BLaER1 (cell line): ENCODE measurements around the gene SH3RF2.

Experiments used
- H3K27ac ChIP-seq: shearing (Covaris generic); formaldehyde crosslinking; 2 replicates; pipeline ENCODE4 v1.8.1; 2022
- H3K27me3 ChIP-seq: shearing (Covaris generic); formaldehyde crosslinking; 2 replicates; pipeline ENCODE4 v1.8.1; 2022
- H3K36me3 ChIP-seq: shearing (Covaris generic); formaldehyde crosslinking; 2 replicates; pipeline ENCODE4 v1.8.1; 2022
- H3K4me1 ChIP-seq: shearing (Covaris generic); formaldehyde crosslinking; 2 replicates; pipeline ENCODE4 v1.8.1; 2022
- H3K4me2 ChIP-seq: shearing (Covaris generic); formaldehyde crosslinking; 2 replicates; pipeline ENCODE4 v1.8.1; 2022
- H3K4me3 ChIP-seq: shearing (Covaris generic); formaldehyde crosslinking; 2 replicates; pipeline ENCODE4 v1.8.1; 2022
- H3K9ac ChIP-seq: shearing (Covaris generic); formaldehyde crosslinking; 2 replicates; pipeline ENCODE4 v1.8.1; 2022
- H3K9me3 ChIP-seq: shearing (Covaris generic); formaldehyde crosslinking; 2 replicates; pipeline ENCODE4 v1.8.1; 2022
- H4K20me1 ChIP-seq: shearing (Covaris generic); formaldehyde crosslinking; 2 replicates; pipeline ENCODE4 v1.8.1; 2022
- Cebpa-rat ChIP-seq: shearing (Covaris generic); IDR thresholded peaks from 2 replicates; pipeline ENCODE4 v1.8.1; 2022

Gene SH3RF2

GRCh38 chr5:145938776-145939539 is 2.6 kb downstream of the SH3RF2 start:
- no peaks in the 10 kb centered on the region for H3K9me3 ChIP-seq
- TF ChIP-seq Cebpa-rat: no peak
- H3K27ac ChIP-seq: no peak overlapping the region
- no peaks in the 10 kb centered on the region for H4K20me1 ChIP-seq
- H3K4me2 ChIP-seq: no peak overlapping the region
- H3K4me1 ChIP-seq: no peaks in the 10 kb centered on the region
- H3K36me3 ChIP-seq: no peaks in the 10 kb centered on the region
- no peak overlapping the region for H3K4me3 ChIP-seq
- H3K27me3 ChIP-seq: no peaks in the 10 kb centered on the region
- no peak overlapping the region for H3K9ac ChIP-seq

GRCh38 chr5:145939540-145940065 is 3.2 kb downstream of the SH3RF2 start:
- H3K4me3 ChIP-seq: no peak overlapping the region
- H3K4me2 ChIP-seq: no peak overlapping the region
- H3K27ac ChIP-seq: no peak overlapping the region
- H3K9me3 ChIP-seq: no peaks in the 10 kb centered on the region
- H3K9ac ChIP-seq: no peak overlapping the region
- no peaks in the 10 kb centered on the region for H4K20me1 ChIP-seq
- H3K27me3 ChIP-seq: no peaks in the 10 kb centered on the region
- TF ChIP-seq Cebpa-rat: no peak
- H3K4me1 ChIP-seq: no peaks in the 10 kb centered on the region
- H3K36me3 ChIP-seq: no peaks in the 10 kb centered on the region

GRCh38 chr5:145941096-145941447 is 4.7 kb downstream of the SH3RF2 start:
- Histone ChIP-seq H3K4me3 (no peak overlapping the region), H3K27me3 (no peaks in the 10 kb centered on the region), H3K36me3 (no peaks in the 10 kb centered on the region), H3K9ac (no peak overlapping the region), H3K27ac (no peak overlapping the region), H4K20me1 (no peaks in the 10 kb centered on the region), H3K4me1 (peaks cover 5% of the 10 kb centered on the region; the same call in 1 of the 2 replicates), H3K9me3 (no peaks in the 10 kb centered on the region), H3K4me2 (no peak overlapping the region)
- TF ChIP-seq Cebpa-rat: no peak

DNA sequence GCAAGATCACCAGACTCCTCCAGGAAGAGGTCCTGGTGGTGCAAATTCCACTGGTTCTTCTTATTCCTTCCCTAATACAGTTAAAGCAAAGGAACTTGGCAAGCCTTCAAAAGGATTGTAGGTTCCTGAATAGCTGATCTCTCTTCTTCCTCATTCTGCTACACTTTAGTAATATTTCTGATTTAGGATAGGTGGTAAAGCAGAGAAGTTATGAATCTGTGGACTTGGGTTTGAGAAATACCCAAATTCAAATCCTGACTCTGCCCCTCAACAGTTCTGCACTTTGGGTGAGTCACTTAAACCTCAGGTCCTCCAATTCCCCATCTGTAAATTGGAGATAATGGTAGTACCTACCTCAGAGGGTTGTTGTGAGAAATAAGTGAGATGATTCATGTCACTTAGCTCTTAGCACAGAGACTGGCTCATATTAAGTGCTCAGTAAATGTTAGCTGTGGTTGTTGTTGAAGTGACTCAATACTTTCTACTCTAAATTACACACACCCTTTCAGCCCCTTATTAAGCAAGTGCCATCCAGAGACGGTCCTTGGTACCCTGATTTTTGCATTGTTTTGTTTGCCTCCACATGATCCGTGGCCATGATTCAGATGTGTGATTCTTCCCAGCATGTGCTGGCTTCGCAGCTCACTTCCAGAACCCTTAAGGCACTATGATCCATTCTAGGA is 5.2 kb downstream of the SH3RF2 start:
- Histone ChIP-seq H3K4me3 (no peak overlapping the region), H3K36me3 (no peaks in the 10 kb centered on the region), H4K20me1 (no peaks in the 10 kb centered on the region), H3K4me1 (peaks cover 6% of the 10 kb centered on the region; the same call in 1 of the 2 replicates), H3K27ac (no peak overlapping the region), H3K27me3 (no peaks in the 10 kb centered on the region), H3K9me3 (no peaks in the 10 kb centered on the region), H3K4me2 (no peak overlapping the region), H3K9ac (no peak overlapping the region)
- TF ChIP-seq Cebpa-rat: no peak

DNA sequence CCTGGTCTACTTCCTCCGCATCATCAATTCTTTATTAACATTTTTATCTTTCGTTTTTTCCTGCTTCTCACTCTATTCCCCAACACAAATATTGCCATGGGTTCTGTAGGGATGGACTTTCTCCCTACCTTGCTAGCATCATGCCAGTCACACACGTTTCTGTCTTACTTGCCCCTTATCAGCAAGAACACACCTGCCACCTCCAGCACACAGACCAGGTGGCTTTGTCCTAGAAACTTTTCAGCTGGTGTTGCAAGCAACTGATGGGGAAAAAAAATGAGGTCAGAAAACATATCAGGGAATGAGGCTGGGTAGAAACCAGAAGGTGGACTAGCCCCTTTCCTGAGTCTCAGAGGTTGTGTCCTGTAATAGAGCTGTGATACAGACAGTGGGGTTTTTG is 5.8 kb downstream of the SH3RF2 start:
- Histone ChIP-seq H3K36me3 (no peaks in the 10 kb centered on the region), H3K27ac (no peak overlapping the region), H3K9me3 (no peaks in the 10 kb centered on the region), H3K4me2 (no peak overlapping the region), H3K4me1 (peaks cover 6% of the 10 kb centered on the region; the same call in 1 of the 2 replicates), H4K20me1 (no peaks in the 10 kb centered on the region), H3K4me3 (no peak overlapping the region), H3K9ac (no peak overlapping the region), H3K27me3 (no peaks in the 10 kb centered on the region)
- TF ChIP-seq Cebpa-rat: no peak

DNA sequence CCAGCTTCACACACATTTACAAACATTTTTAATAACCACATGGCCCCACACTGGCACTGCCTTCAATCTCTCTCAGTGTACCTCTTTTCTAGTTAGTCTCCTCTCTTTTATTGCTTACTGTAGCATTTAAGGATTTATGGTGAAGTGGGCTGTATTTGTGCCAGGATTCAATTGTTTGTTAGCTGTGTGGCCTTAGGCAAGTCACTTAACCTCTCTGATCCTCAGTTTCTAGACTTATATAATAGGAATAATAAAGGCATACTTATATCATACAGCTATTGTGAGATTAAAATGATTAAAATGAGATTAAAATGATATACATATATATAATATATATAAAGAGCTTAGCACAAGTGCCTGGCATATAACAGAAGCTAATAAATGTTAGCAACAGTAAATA is 6.4 kb downstream of the SH3RF2 start:
- H3K4me2 ChIP-seq: no peak overlapping the region
- H3K4me3 ChIP-seq: no peak overlapping the region
- no peaks in the 10 kb centered on the region for H3K36me3 ChIP-seq
- peaks cover 11% of the 10 kb centered on the region; the same call in 1 of the 2 replicates for H3K4me1 ChIP-seq
- TF ChIP-seq Cebpa-rat: no peak
- H3K27ac ChIP-seq: no peak overlapping the region
- H3K9ac ChIP-seq: no peak overlapping the region
- no peaks in the 10 kb centered on the region for H3K9me3 ChIP-seq
- H3K27me3 ChIP-seq: no peaks in the 10 kb centered on the region
- no peaks in the 10 kb centered on the region for H4K20me1 ChIP-seq

DNA sequence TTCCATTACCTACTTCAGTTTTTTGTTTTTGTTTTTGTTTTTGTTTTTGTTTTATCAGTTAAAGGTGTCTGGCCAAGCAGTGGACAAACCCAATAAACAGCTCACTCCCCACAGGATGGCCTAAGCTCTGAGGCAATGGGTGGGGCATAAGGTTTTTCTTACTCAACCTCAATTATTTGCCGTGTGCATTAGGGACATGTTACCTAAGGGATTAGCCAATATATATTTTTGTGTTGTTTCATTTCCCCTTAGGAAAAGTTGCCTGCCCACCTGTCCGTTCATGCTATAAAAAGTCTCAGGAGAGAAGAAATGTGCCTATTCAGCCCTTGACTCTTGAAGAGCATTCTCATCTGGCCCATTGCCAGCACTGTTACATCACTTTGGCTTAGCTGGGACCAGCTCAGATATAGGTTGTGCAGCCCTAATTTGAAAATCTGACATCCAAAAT is 7.3 kb downstream of the SH3RF2 start:
- Histone ChIP-seq H3K36me3 (no peaks in the 10 kb centered on the region), H3K4me2 (no peak overlapping the region), H4K20me1 (no peaks in the 10 kb centered on the region), H3K27ac (no peak overlapping the region), H3K4me3 (no peak overlapping the region), H3K9me3 (no peaks in the 10 kb centered on the region), H3K27me3 (no peaks in the 10 kb centered on the region), H3K9ac (no peak overlapping the region), H3K4me1 (peaks cover 11% of the 10 kb centered on the region; the same call in 1 of the 2 replicates)
- no peak for TF ChIP-seq Cebpa-rat

DNA sequence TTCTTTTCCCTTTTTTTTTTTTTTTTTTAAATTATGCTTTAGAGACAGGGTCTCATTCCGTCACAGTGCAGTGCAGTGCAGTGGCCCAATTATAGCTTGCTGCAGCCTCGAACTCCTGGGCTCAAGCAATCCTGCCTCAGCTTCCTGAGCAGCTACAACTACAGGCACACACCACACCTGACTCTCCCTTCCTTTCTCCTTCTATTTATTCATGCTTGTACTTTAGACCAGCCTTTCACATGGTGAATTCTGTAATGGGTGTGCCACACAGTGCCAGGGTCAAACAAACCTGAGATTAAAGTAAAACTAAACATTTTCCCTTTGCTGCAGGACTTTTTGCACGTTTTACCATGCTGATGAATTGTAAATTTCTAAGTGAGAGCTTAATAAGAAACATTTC is 8.0 kb downstream of the SH3RF2 start:
- no peak overlapping the region for H3K4me2 ChIP-seq
- H3K9me3 ChIP-seq: no peaks in the 10 kb centered on the region
- no peaks in the 10 kb centered on the region for H4K20me1 ChIP-seq
- TF ChIP-seq Cebpa-rat: no peak
- no peaks in the 10 kb centered on the region for H3K36me3 ChIP-seq
- no peaks in the 10 kb centered on the region for H3K27me3 ChIP-seq
- H3K4me1 ChIP-seq: peaks cover 11% of the 10 kb centered on the region; the same call in 1 of the 2 replicates
- H3K9ac ChIP-seq: no peak overlapping the region
- H3K27ac ChIP-seq: no peak overlapping the region
- H3K4me3 ChIP-seq: no peak overlapping the region

DNA sequence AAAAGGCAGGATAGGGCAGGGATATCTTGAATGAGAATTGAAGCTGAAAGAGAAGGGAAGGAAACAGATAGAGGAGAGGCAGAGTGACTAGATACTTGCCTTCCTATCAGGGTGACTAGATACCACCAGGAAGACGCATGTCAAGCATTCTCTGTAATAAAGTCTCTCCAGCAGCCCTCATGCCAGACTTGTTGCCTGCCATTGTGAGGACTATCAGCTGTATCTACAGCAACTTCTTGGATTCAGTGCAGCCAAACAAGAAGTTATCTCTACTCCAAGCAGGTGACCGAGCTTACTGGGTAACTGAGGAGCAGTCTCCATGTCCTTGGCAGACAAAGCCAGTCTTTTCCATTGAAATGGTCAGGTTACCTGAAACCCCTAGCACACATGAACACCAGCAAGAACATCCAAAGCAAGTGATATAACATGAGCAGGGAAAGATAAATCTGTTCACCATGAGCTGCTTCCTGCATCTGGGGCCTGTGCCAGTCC is 9.3 kb downstream of the SH3RF2 start:
- no peak overlapping the region for H3K4me3 ChIP-seq
- no peak for TF ChIP-seq Cebpa-rat
- H3K4me1 ChIP-seq: peaks cover 11% of the 10 kb centered on the region; the same call in 1 of the 2 replicates
- no peak overlapping the region for H3K4me2 ChIP-seq
- H3K9ac ChIP-seq: no peak overlapping the region
- H3K9me3 ChIP-seq: no peaks in the 10 kb centered on the region
- H3K27me3 ChIP-seq: no peaks in the 10 kb centered on the region
- H3K27ac ChIP-seq: no peak overlapping the region
- H4K20me1 ChIP-seq: no peaks in the 10 kb centered on the region
- H3K36me3 ChIP-seq: no peaks in the 10 kb centered on the region
